Caco-2 (cell line): Measurements from ENCODE around the gene NELL2. TPM values are rescaled to one million over a fixed set of nuclear protein-coding genes. Genes with fewer than 3 reads are reported as not detected.

Source experiments
- BruUV-seq: library from RNA; stranded (reverse); fragments of 400-500 nt; replicated peaks from 2 replicates; lab custom pipeline; 2021; lab: Mats Ljungman, UMichigan
- CTCF ChIA-PET: fragments of 300-600 bp; sonication (Branson Sonifier 250); formaldehyde crosslinking; loops from one replicate; lab custom pipeline; 2022; ENCODE audit warnings: antibody characterized with exemption; lab: Charles Lee
- POLR2A ChIA-PET: fragments of 300-600 bp; sonication (Branson Sonifier 250); formaldehyde crosslinking; loops from one replicate; lab custom pipeline; 2022; ENCODE audit warnings: antibody characterized with exemption; lab: Charles Lee
- DNase-seq, 2 experiments: peaks; one replicate each; pipeline versions ENCODE4 v3.0.0 to v3.0.0-alpha.2; 2020 to 2022
- H3K27me3 ChIP-seq: replicated peaks from 2 replicates; pipeline ENCODE4 v1.6.0; 2011; ENCODE audit warnings: low read length; ENCODE audit not compliant: control insufficient read depth, insufficient read depth
- H3K36me3 ChIP-seq: 2 replicates; pipeline ENCODE4 v1.5.1; 2011; ENCODE audit warnings: low read length; ENCODE audit not compliant: control insufficient read depth, insufficient read depth
- H3K4me1 ChIP-seq: fragments of 250-450 bp; sonication (Bioruptor Pico); 2 replicates; pipeline ENCODE4 v1.5.1; 2020; ENCODE audit warnings: mild to moderate bottlenecking
- H3K4me3 ChIP-seq: 2 replicates; pipeline ENCODE4 v1.5.1; 2011; ENCODE audit warnings: low read depth, mild to moderate bottlenecking, control low read depth, low read length
- H3K9me3 ChIP-seq: fragments of 250-450 bp; sonication (Bioruptor Pico); 2 replicates; pipeline ENCODE4 v1.5.1; 2020; ENCODE audit warnings: mild to moderate bottlenecking, moderate library complexity
- H3K27ac Mint-ChIP-seq: one replicate; pipeline ENCODE4 v1.8.0; 2022; ENCODE audit warnings: mixed read lengths; ENCODE audit not compliant: unreplicated experiment
- H3K27me3 Mint-ChIP-seq: one replicate; pipeline ENCODE4 v1.8.0; 2022; ENCODE audit warnings: mixed read lengths; ENCODE audit not compliant: insufficient read depth, unreplicated experiment
- H3K36me3 Mint-ChIP-seq: one replicate; pipeline ENCODE4 v1.8.0; 2022; ENCODE audit warnings: mild to moderate bottlenecking, mixed read lengths; ENCODE audit not compliant: insufficient read depth, unreplicated experiment
- H3K4me1 Mint-ChIP-seq: one replicate; pipeline ENCODE4 v1.8.0; 2022; ENCODE audit warnings: low read depth, mixed read lengths; ENCODE audit not compliant: unreplicated experiment
- H3K4me3 Mint-ChIP-seq: one replicate; pipeline ENCODE4 v1.8.0; 2022; ENCODE audit warnings: mild to moderate bottlenecking, moderate library complexity, mixed read lengths; ENCODE audit not compliant: unreplicated experiment
- H3K9me3 Mint-ChIP-seq: one replicate; pipeline ENCODE4 v1.8.0; 2022; ENCODE audit warnings: mixed read lengths; ENCODE audit not compliant: unreplicated experiment
- intact Hi-C: fragments of 100-400 bp; cut with micrococcal nuclease; formaldehyde crosslinking; loops from one replicate; pipeline ENCODE4 v1.10.0; 2022; ENCODE audit not compliant: unreplicated experiment
- total RNA-seq: library from RNA; stranded (reverse); gene quantifications from 2 replicates; pipeline ENCODE4 v1.2.3, GENCODE V29; 2022
- TF ChIP-seq, protein P1 (sequence below), 2 experiments: fragments of 200-600 bp in 1 of 2; IDR thresholded peaks; 1 replicate in 1 of 2; 2 replicates in 1 of 2; pipeline versions ENCODE4 v1.5.1 to v1.8.0; 2011 to 2022; ENCODE audit warnings: antibody characterized with exemption in 1 of 2, control low read depth in 1 of 2, inconsistent platforms in 1 of 2, low read depth in 1 of 2, low read length in 1 of 2, mild to moderate bottlenecking in 1 of 2, moderate library complexity in 1 of 2; ENCODE audit not compliant: insufficient read depth in 1 of 2, severe bottlenecking in 1 of 2, unreplicated experiment in 1 of 2

NELL2 gene
- total RNA-seq, 1 experiment from 2014 or later = 0.70 TPM

DNA sequence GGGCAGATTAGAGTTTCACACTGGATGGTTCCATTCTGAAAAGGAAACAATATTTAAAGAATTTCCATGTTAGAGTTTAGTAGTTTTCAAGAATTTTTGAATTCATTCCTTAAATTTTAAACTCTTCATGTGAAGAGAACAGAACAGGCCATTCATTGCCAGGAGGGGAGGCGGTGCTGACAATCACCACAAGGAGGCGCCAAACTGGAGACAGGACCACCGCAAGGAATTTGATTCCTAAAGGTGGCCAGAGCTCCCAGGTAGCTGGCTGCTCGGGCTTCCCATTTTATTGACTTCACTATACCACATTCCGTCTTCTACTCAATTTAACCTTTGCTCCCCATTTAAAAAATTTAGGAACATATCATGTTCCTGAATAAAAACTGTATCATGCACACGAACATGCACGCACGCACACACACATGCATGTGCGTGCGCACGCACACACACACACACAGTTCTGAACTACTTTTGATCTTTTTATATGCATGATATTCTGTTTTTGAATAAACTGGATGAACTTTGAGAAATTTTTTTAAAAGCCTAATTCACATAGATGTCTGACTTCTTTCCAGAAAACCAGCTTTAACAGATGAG lies 101.2 kb downstream of the NELL2 start:
- no peaks in the 10 kb centered on the region for H3K36me3 ChIP-seq
- no peaks in the 10 kb centered on the region for H3K36me3 Mint-ChIP-seq
- no peaks in the 10 kb centered on the region for H3K4me1 Mint-ChIP-seq
- no peaks in the 10 kb centered on the region; the same call in 1 of the 2 replicates for H3K27me3 ChIP-seq
- H3K27ac Mint-ChIP-seq = no peak overlapping the region
- no peaks in the 10 kb centered on the region for H3K9me3 ChIP-seq
- H3K4me3 Mint-ChIP-seq = no peak overlapping the region
- TF ChIP-seq, protein P1, sequence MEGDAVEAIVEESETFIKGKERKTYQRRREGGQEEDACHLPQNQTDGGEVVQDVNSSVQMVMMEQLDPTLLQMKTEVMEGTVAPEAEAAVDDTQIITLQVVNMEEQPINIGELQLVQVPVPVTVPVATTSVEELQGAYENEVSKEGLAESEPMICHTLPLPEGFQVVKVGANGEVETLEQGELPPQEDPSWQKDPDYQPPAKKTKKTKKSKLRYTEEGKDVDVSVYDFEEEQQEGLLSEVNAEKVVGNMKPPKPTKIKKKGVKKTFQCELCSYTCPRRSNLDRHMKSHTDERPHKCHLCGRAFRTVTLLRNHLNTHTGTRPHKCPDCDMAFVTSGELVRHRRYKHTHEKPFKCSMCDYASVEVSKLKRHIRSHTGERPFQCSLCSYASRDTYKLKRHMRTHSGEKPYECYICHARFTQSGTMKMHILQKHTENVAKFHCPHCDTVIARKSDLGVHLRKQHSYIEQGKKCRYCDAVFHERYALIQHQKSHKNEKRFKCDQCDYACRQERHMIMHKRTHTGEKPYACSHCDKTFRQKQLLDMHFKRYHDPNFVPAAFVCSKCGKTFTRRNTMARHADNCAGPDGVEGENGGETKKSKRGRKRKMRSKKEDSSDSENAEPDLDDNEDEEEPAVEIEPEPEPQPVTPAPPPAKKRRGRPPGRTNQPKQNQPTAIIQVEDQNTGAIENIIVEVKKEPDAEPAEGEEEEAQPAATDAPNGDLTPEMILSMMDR (IDR thresholded peaks at IDR 0.05; ENCODE audit: insufficient read depth in 1 of 2, low read depth in 1 of 2, low read length in 1 of 2, severe bottlenecking in 1 of 2, unreplicated experiment in 1 of 2) = peak; percentile 89 to 93
- POLR2A ChIA-PET = no interaction called here
- DNase-seq = peak; percentile 53 to 74
- CTCF ChIA-PET = interaction anchor here (0.6 to 1.3 kb wide), 5 partner anchors 10 to 156 kb away, joined by 3 to 7 read pairs (median 4); no protein-coding TSS in a partner anchor
- no peaks in the 10 kb centered on the region for H3K4me1 ChIP-seq
- H3K4me3 ChIP-seq = no peak overlapping the region
- no TSS peak for BruUV-seq
- peaks cover 1% of the 10 kb centered on the region for H3K27me3 Mint-ChIP-seq
- H3K9me3 Mint-ChIP-seq = no peaks in the 10 kb centered on the region
- intact Hi-C loops = loop anchor here (1.0 to 5.0 kb wide), 3 partner anchors 102 to 348 kb away; partner anchors contain the start of gene NELL2

DNA sequence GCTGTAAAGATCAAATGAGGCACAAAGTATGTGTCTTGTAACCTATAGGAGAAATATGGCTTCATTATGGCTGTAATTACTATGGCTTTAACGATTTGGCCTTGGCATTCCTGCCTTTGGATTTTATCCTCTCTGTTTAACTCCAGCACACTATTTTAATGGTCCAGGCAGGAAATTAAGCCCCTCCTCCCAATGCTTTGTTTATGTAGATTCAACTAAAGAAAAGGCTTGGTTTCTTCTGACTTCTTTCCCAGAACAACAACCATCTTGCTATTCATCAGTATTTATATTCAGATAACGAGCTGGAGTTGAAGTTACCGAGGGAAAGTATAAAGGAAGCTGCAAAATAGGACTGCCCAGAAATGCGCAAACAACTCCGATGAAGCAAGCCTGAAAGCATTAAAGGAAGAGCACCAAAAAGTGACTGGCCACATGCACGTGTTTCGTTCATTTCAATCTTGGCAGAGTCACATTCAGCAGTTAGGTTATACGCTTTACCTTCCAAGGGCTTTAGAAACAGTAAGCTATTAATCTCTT lies 104.6 kb downstream of the NELL2 start:
- CTCF ChIA-PET = interaction anchor here (0.7 kb wide), 1 partner anchor 10 kb away, joined by 3 read pairs; no protein-coding TSS in a partner anchor
- intact Hi-C loops = loop anchor here (5.0 kb wide), 1 partner anchor 106 kb away; the partner anchor contains the start of gene NELL2

DNA sequence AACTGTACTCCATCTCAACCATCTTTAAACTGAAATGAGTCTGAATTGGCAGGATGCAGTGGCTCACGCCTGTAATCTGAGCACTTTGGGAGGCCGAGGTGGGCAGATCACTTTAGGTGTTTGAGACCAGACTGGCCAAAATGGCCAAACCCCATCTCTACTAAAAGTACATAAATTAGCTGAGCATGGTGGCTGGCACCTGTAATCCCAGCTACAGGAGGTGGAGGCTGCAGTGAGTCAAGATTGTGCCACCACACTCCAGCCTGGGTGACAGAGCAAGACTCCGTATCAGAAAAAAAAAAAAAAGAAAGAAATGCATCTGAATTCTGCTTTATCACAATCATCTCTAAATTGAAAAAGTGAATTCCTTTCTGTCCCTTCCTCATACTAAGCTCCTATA lies 110.3 kb downstream of the NELL2 start:
- H3K27ac Mint-ChIP-seq = no peak overlapping the region
- intact Hi-C loops = loop anchor here (10.0 kb wide), 1 partner anchor 271 kb away; no protein-coding TSS in a partner anchor
- TF ChIP-seq, protein P1 (IDR thresholded peaks at IDR 0.05; ENCODE audit: insufficient read depth in 1 of 2, low read depth in 1 of 2, low read length in 1 of 2, severe bottlenecking in 1 of 2, unreplicated experiment in 1 of 2) = no peak
- Histone ChIP-seq H3K36me3 (no peaks in the 10 kb centered on the region), H3K27me3 (no peaks in the 10 kb centered on the region), H3K9me3 (peaks cover 2% of the 10 kb centered on the region; the same call in 1 of the 2 replicates), H3K4me1 (no peaks in the 10 kb centered on the region), H3K4me3 (no peak overlapping the region)
- H3K9me3 Mint-ChIP-seq = no peaks in the 10 kb centered on the region
- no TSS peak for BruUV-seq
- ChIA-PET CTCF (interaction anchor here (1.4 kb wide), 1 partner anchor 9 kb away, joined by 4 read pairs; no protein-coding TSS in a partner anchor), POLR2A (no interaction called here)
- H3K4me1 Mint-ChIP-seq = no peaks in the 10 kb centered on the region
- no peak for DNase-seq
- no peak overlapping the region for H3K4me3 Mint-ChIP-seq
- peaks cover 3% of the 10 kb centered on the region for H3K27me3 Mint-ChIP-seq
- no peaks in the 10 kb centered on the region for H3K36me3 Mint-ChIP-seq

More for the DNA sequence above, 104.6 kb downstream of the NELL2 start:
- Histone ChIP-seq H3K27me3 (no peaks in the 10 kb centered on the region; the same call in 1 of the 2 replicates), H3K36me3 (no peaks in the 10 kb centered on the region), H3K4me3 (no peak overlapping the region), H3K4me1 (no peaks in the 10 kb centered on the region), H3K9me3 (no peaks in the 10 kb centered on the region)
- no TSS peak for BruUV-seq
- H3K36me3 Mint-ChIP-seq = no peaks in the 10 kb centered on the region
- no peak overlapping the region for H3K27ac Mint-ChIP-seq
- no peak overlapping the region for H3K4me3 Mint-ChIP-seq
- no peak for DNase-seq
- H3K9me3 Mint-ChIP-seq = no peaks in the 10 kb centered on the region
- TF ChIP-seq, protein P1 (IDR thresholded peaks at IDR 0.05; ENCODE audit: insufficient read depth in 1 of 2, low read depth in 1 of 2, low read length in 1 of 2, severe bottlenecking in 1 of 2, unreplicated experiment in 1 of 2) = no peak
- H3K27me3 Mint-ChIP-seq = no peaks in the 10 kb centered on the region
- H3K4me1 Mint-ChIP-seq = no peaks in the 10 kb centered on the region
- POLR2A ChIA-PET = interaction anchor here (0.7 kb wide), 1 partner anchor 196 kb away, joined by 4 read pairs; no protein-coding TSS in a partner anchor
